Skeletal muscle tissue (tissue), 4 donors: ENCODE results near the gene GALM. TPM values are rescaled to one million over a fixed set of nuclear protein-coding genes. Genes with fewer than 3 reads are reported as not detected.
A peak's percentile ranks its signal among the peaks of the same experiment; 100 is the strongest.
"Not testable (repeated sequence)": the region's sequence is repeated elsewhere in the genome, so short reads cannot be mapped to it uniquely, and the experiment has no call there.

Experiments used
- H3K27ac ChIP-seq: one replicate; pipeline ENCODE4 v1.7.0; 2013; ENCODE audit warnings: mild to moderate bottlenecking, low read depth, low read length, inconsistent platforms
- H3K27me3 ChIP-seq, 3 donors: one replicate each; pipeline ENCODE4 v1.7.0; 2013; ENCODE audit warnings: low read length in 3 of 3; ENCODE audit not compliant: control insufficient read depth in 3 of 3, insufficient read depth in 3 of 3
- H3K36me3 ChIP-seq, 3 donors: one replicate each; pipeline ENCODE4 v1.7.0; 2013; ENCODE audit warnings: low read length in 3 of 3; ENCODE audit not compliant: control insufficient read depth in 3 of 3, insufficient read depth in 3 of 3
- H3K4me1 ChIP-seq, 3 donors: one replicate each; pipeline ENCODE4 v1.7.0; 2013; ENCODE audit warnings: low read length in 3 of 3, mild to moderate bottlenecking in 3 of 3; ENCODE audit not compliant: control insufficient read depth in 3 of 3, insufficient read depth in 3 of 3
- H3K4me3 ChIP-seq, 3 donors: one replicate each; pipeline ENCODE4 v1.7.0; 2013; ENCODE audit warnings: low read length in 3 of 3
- H3K9ac ChIP-seq, 3 donors: one replicate each; pipeline ENCODE4 v1.7.0; 2013; ENCODE audit warnings: low read length in 3 of 3, mild to moderate bottlenecking in 3 of 3, moderate library complexity in 2 of 3, low read depth in 1 of 3
- H3K9me3 ChIP-seq, 3 donors: one replicate each; pipeline ENCODE4 v1.7.0; 2013; ENCODE audit warnings: low read length in 3 of 3; ENCODE audit not compliant: control insufficient read depth in 3 of 3
- total RNA-seq: library from RNA; depleted of rRNA; stranded (reverse); fragments of >200 nt; gene quantifications from one replicate; pipeline ENCODE4 v1.2.3, GENCODE V29; 2014
- donor health status: Osteomylitis.

GALM gene
- total RNA-seq, 1 donor from 2014 or later: 18.3 TPM

DNA sequence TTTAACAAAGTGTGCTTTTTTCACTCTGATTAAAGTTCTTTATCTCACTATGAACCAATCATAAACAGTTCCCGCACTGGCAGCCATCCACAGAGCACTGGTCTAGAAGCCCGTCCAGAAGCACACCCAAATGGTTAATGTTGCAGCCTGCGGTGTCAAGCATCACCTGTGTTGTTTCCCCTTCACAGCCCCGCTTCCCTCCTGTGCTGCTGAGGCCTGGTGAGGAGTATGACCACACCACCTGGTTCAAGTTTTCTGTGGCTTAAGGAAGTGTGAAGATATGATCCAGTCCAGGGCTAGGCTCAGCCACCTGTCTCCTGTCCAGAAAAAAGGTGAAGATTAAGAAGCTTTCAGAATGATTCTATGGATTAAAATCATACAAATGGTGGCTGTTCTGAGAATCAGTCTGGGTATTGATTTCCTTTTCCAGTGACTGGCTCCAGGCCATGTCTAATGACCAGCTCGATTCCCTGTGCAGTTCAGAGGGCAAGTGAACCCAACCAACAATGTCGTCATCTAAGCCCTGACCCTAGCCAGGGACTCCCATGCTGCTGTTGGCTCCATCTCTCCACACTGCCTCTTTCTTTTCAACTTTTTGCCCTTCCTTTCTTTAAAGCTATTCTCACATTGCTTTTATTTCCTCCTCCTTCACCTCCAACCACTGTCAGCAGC is 67.5 kb downstream of the GALM start:
- H3K27me3 ChIP-seq: no peaks in the 10 kb centered on the region
- no peak overlapping the region for H3K4me3 ChIP-seq
- no peaks in the 10 kb centered on the region for H3K9me3 ChIP-seq
- peaks cover 29 to 32% (median 30%) of the 10 kb centered on the region in 3 donors for H3K36me3 ChIP-seq
- no peak overlapping the region for H3K27ac ChIP-seq
- H3K9ac ChIP-seq: no peak overlapping the region
- peaks cover 0 to 5% (median 3%) of the 10 kb centered on the region in 3 donors for H3K4me1 ChIP-seq

DNA sequence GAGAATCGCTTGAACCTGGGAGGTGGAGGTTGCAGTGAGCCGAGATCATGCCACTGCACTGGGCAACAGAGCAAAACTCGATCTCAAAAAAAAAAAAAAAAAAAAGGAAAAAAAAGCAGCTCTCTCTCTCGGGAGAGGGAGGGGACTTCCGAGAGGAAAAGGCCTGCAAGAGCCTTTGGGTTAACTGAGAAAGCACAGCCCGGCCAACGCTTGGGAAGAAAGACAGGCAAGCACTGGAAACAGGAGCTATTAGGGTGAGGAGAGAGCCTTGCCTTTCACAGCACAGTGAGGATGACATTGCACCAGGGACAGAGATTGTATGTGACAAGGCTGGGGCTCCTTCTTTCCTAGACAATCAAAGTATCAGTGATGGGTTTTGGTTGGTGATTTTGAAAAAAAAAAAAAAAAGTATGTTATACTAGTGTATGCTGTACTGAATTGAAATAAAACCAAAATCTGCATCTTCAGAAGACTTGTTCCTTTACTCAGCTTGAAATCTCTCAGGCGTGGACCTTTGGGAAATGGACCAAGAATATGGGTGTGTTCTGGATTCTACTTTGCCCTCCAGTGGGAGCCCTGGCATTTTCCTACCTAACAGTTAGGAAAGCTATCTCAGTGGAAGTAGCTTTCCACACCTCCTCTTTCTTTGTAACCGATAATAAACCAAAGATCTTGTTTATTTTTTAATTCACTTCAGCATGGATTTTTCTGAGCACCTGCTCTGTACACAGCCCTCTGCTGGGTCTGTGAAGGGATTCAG is 68.6 kb downstream of the GALM start:
- no peak overlapping the region for H3K27ac ChIP-seq
- H3K4me1 ChIP-seq: peaks cover 0 to 5% (median 3%) of the 10 kb centered on the region in 3 donors
- no peak overlapping the region for H3K4me3 ChIP-seq
- no peaks in the 10 kb centered on the region for H3K9me3 ChIP-seq
- H3K27me3 ChIP-seq: no peaks in the 10 kb centered on the region
- no peak overlapping the region for H3K9ac ChIP-seq
- peaks cover 27 to 30% (median 29%) of the 10 kb centered on the region in 3 donors for H3K36me3 ChIP-seq

DNA sequence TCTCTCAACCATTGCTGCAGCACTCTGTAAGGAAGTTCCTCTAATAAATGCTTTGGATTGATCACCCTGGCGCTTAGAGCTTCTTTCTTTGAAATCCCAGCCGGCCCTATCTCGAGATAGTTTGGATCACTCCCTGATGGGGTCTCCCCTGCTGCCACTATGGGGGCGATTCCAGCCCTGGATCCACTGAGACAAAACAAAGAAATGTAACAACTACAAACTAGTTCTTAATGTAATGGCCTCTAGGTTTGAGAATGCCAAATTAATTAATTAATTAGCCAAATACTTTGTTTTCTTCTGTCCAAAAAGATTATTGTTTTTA is 70.0 kb downstream of the GALM start:
- Histone ChIP-seq H3K36me3 (peaks cover 23 to 28% (median 24%) of the 10 kb centered on the region in 3 donors), H3K27ac (no peak overlapping the region), H3K4me3 (no peak overlapping the region)

DNA sequence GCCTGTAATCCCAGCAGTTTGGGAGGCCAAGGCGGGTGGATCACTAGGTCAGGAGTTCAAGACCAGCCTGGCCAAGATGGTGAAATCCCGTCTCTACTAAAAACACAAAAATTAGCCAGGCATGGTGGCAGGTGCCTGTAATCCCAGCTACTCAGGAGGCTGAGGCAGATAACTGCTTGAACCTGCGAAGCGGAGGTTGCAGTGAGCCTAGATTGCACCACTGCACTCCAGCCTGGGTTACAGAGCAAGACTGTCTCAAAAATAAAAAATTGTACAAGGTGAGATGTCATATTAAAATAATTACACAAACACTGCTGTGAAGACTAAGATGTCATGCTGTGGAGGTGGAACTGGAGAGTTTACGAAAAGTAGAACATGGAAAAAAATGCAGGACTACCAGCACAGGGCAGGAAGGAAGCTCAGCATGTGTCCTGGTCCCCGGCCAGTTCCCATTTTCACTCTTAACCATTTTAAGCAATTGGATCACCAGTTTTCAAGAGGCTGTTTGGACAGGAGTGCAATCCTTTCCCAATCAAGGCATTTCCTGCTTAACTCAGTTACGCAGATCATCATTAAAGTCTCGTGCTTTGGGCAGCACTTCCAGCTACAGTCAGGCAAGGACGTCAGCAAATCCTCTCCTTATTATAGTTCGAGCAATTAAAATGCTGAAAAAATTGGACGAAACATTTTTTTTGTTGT is 71.2 kb downstream of the GALM start:
- H3K9ac ChIP-seq, H3K27me3 ChIP-seq, H3K9me3 ChIP-seq, H3K4me1 ChIP-seq, H3K4me3 ChIP-seq: not testable (repeated sequence)
- Histone ChIP-seq H3K27ac (peak overlapping the region; percentile 4), H3K36me3 (peaks cover 16 to 22% (median 18%) of the 10 kb centered on the region in 3 donors)

More for the DNA sequence above, 70.0 kb downstream of the GALM start:
- no peaks in the 10 kb centered on the region for H3K27me3 ChIP-seq
- H3K9ac ChIP-seq: no peak overlapping the region
- H3K9me3 ChIP-seq: no peaks in the 10 kb centered on the region
- H3K4me1 ChIP-seq: peaks cover 0 to 5% (median 3%) of the 10 kb centered on the region in 3 donors

DNA sequence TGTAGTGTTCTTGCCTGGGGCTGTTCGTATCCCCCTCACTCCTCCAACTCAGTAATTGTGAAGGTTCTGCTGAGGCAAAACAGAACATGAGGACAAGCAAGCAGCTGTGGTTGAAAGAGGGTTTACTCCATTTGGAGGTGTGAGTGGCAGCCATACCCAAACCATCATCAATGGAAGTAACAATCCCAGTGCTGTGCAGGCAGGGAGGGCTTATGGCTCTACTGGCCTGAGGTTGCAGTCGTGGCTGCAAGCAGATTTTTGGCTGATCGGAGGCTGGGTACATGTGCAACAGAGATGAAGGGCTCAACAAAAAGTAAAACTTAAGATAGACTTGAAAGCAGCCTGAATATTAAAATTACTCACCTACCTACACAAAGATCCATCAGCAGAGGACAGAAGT is 72.0 kb downstream of the GALM start:
- H3K36me3 ChIP-seq: peaks cover 12 to 23% (median 18%) of the 10 kb centered on the region in 3 donors
- no peak overlapping the region for H3K4me3 ChIP-seq
- H3K9ac ChIP-seq: peak overlapping the region in 1 of 3 donors; percentile 40
- H3K9me3 ChIP-seq: no peaks in the 10 kb centered on the region
- H3K27me3 ChIP-seq: no peaks in the 10 kb centered on the region
- peaks cover 3 to 5% (median 4%) of the 10 kb centered on the region in 3 donors for H3K4me1 ChIP-seq
- H3K27ac ChIP-seq: peak overlapping the region; percentile 4

DNA sequence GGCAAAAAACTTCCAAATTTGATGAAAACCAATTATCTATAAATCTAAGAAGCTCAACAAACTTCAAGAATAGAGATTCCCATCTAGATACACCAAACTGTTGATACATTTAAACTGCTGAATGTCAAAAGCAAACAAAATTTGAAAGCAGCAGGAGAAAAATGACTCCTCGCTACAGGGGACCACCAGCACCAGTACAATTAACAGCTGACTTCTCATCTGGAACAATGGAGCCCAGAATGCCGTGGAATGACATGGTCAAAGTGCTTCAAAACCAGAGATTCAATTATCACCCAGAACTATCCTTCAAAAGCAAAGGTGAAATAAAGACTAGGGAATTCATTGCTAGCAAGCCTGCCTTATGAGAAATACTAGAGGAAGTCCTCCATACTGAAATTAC is 73.6 kb downstream of the GALM start:
- Histone ChIP-seq H3K9me3 (no peaks in the 10 kb centered on the region), H3K36me3 (peaks cover 6 to 26% (median 24%) of the 10 kb centered on the region in 3 donors), H3K9ac (no peak overlapping the region), H3K4me1 (peaks cover 7 to 13% (median 13%) of the 10 kb centered on the region in 3 donors), H3K4me3 (no peak overlapping the region), H3K27me3 (no peaks in the 10 kb centered on the region), H3K27ac (no peak overlapping the region)

DNA sequence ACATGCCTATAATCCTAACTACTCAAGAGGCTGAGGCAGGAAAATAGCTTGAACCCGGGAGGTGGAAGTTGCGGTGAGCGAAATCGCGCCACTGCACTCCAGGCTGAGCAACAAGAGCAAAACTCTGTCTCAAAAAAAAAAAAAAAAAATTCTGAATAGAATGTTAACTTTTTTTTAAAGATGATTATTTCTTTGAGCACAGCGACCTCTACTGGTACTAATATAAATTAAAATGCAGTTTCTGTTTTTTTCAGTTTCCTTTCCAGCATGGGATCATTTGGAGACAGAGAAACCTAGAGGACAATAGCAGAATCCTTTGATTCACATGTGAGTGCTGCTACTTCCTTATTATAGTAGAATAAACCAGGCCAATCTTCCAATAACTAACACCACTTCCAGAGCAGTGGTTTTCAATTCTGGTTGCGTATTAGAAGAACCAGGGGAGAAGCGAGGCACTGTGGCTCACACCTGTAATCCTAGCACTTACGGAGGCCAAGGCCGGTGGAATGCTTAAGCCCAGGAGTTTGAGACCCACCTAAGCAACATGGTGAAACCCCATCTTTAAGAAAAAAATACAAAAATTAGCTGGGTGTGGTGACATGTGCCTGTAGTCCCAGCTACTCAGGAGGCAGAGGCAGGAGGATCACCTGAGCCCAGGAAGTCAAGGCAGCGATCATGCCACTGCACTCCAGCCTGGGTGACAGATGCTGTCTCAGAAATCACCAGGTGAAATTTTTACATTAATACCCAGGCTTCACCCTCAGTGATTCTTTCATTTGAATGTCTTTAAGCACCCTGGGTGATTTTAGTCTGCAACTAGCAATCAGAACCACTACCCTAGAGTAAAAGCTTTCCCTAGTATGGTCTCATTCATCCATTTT is 75.2 kb downstream of the GALM start:
- H3K27ac ChIP-seq: no peak overlapping the region
- H3K27me3 ChIP-seq: no peaks in the 10 kb centered on the region
- H3K4me1 ChIP-seq: peaks cover 7 to 16% (median 13%) of the 10 kb centered on the region in 3 donors
- no peak overlapping the region for H3K4me3 ChIP-seq
- H3K9ac ChIP-seq: no peak overlapping the region
- no peaks in the 10 kb centered on the region for H3K9me3 ChIP-seq
- peaks cover 20 to 41% (median 38%) of the 10 kb centered on the region in 3 donors for H3K36me3 ChIP-seq

DNA sequence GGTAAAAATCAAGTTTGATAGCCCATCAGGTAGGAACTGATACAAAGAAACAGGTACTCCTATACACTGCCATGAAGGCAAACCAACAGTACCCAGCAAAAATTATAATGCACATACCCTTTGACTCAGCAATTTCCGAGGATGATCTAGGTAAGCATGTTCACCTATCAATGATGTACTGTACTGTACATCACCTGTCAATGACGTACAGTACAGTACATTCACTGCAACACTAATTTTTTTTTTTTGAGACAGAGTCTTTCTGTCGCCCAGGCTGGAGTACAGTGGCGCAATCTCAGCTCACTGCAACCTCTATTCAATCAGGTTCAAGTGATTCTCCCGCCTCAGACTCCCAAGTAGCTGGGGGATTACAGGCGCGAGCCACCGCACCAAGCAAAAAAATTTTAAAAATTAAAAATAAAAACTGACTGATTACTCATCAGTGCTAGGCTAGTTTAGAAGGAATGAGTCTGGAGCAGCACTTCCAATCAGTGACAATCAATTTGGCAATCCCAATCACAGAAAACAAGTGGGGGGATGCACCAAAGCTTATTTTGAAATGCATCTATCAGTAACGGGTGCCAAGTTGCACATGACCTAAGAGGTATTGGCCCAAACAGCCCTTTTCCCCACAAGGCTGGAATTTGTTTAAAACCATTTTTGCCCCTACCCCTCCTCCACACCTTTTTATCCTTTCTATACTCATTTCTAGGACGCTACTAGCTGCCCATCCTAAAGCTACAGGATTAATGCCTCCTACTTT is 77.1 kb downstream of the GALM start:
- H3K4me1 ChIP-seq: peaks cover 2 to 17% (median 13%) of the 10 kb centered on the region in 3 donors
- H3K9ac ChIP-seq: no peak overlapping the region
- peaks cover 32 to 57% (median 53%) of the 10 kb centered on the region in 3 donors for H3K36me3 ChIP-seq
- H3K27me3 ChIP-seq: no peaks in the 10 kb centered on the region
- no peak overlapping the region for H3K27ac ChIP-seq
- H3K4me3 ChIP-seq: no peak overlapping the region
- no peaks in the 10 kb centered on the region for H3K9me3 ChIP-seq
